ENCODE data around the gene KLC4. TPM values are rescaled to one million over a fixed set of nuclear protein-coding genes. Genes with fewer than 3 reads are reported as not detected.

Gene KLC4
- total RNA-seq, result 10 to 100 TPM; 18.0 to 43.4 (median 30.2) TPM

GRCh38 chr6:43059168-43060033 lies at the start of gene KLC4, which contains the start of gene MRPL2:
Gene KLC4, plus strand, starts transcription at chr6:43059631. Its CDS starts 1,705 bp downstream, at chr6:43061336.
Gene MRPL2, minus strand, starts transcription at chr6:43059434. Its CDS starts 53 bp downstream, at chr6:43059381.
- WGBS, 2 donors (ENCODE audit: low coverage in 1 of 2), result 0 to 3% methylated on average over 1 to 6 of the region's 64 CpGs
- ATAC-seq, result peak; percentile 97

GRCh38 chr6:43011207-43011606 lies 48.2 kb upstream of the KLC4 start:
- Histone ChIP-seq H3K27me3 (no peaks in the 10 kb centered on the region), H3K36me3 (peaks cover 0 to 62% of the 10 kb centered on the region in 2 donors), H3K4me1 (peaks cover 0 to 39% (median 21%) of the 10 kb centered on the region in 3 donors), H3K27ac (no peak overlapping the region), H3K4me3 (no peak overlapping the region), H3K9me3 (no peaks in the 10 kb centered on the region)
- WGBS, 2 donors (ENCODE audit: low coverage in 1 of 2), result 0 to 79% methylated on average over 1 to 4 of the region's 6 CpGs
- no peak for TF ChIP-seq POLR2A (IDR thresholded peaks at IDR 0.05)
- no peak for TF ChIP-seq POLR2AphosphoS5 (IDR thresholded peaks at IDR 0.05)
- TF ChIP-seq CTCF (IDR thresholded peaks at IDR 0.05), result no peak
- no peak for TF ChIP-seq EP300 (IDR thresholded peaks at IDR 0.05)
- ATAC-seq, result no peak

More at GRCh38 chr6:43059168-43060033, at the start of gene KLC4, which contains the start of gene MRPL2:
- H3K27ac ChIP-seq, result peak within 1 kb of the TSS; percentile 60 to 91 (median 88)
- no peaks in the 10 kb centered on the region for H3K27me3 ChIP-seq
- H3K4me1 ChIP-seq, result peaks cover 0 to 42% (median 16%) of the 10 kb centered on the region in 3 donors
- H3K36me3 ChIP-seq, result peaks cover 0 to 57% of the 10 kb centered on the region in 2 donors
- H3K9me3 ChIP-seq, result no peaks in the 10 kb centered on the region
- H3K4me3 ChIP-seq, result peak within 1 kb of the TSS; percentile 66 to 85
- TF ChIP-seq POLR2A (IDR thresholded peaks at IDR 0.05) (peak; percentile 79 to 89), CTCF (IDR thresholded peaks at IDR 0.05) (no peak), EP300 (IDR thresholded peaks at IDR 0.05) (no peak), POLR2AphosphoS5 (IDR thresholded peaks at IDR 0.05) (peak; percentile 93)

- H3K9me3 ChIP-seq, result no peaks in the 10 kb centered on the region
- no peaks in the 10 kb centered on the region for H3K27me3 ChIP-seq
- peaks cover 0 to 51% (median 32%) of the 10 kb centered on the region in 3 donors for H3K4me1 ChIP-seq
- peak overlapping the region in 1 of 4 donors; percentile 88 for H3K27ac ChIP-seq
- H3K4me3 ChIP-seq, result no peak overlapping the region
- WGBS, 2 donors (ENCODE audit: low coverage in 1 of 2), result 51 to 60% methylated on average over 2 to 4 of the region's 6 CpGs
- peaks cover 0 to 58% of the 10 kb centered on the region in 2 donors for H3K36me3 ChIP-seq
- ATAC-seq, result no peak
- TF ChIP-seq POLR2AphosphoS5 (IDR thresholded peaks at IDR 0.05) (no peak), POLR2A (IDR thresholded peaks at IDR 0.05) (no peak), EP300 (IDR thresholded peaks at IDR 0.05) (no peak), CTCF (IDR thresholded peaks at IDR 0.05) (no peak)
These were observed 47.1 kb upstream of the KLC4 start for GRCh38 chr6:43012364-43012763.

- Histone ChIP-seq H3K9me3 (no peaks in the 10 kb centered on the region), H3K27ac (peak overlapping the region; percentile 39 to 88 (median 87))
These were observed 46.2 kb upstream of the KLC4 start for GRCh38 chr6:43013097-43013842.

More at GRCh38 chr6:43013097-43013842, 46.2 kb upstream of the KLC4 start:
- Histone ChIP-seq H3K36me3 (peaks cover 0 to 58% of the 10 kb centered on the region in 2 donors), H3K4me1 (peaks cover 0 to 60% (median 34%) of the 10 kb centered on the region in 3 donors), H3K4me3 (peak overlapping the region; percentile 63 to 83), H3K27me3 (no peaks in the 10 kb centered on the region)
- no peak for TF ChIP-seq POLR2A (IDR thresholded peaks at IDR 0.05)
- no peak for TF ChIP-seq POLR2AphosphoS5 (IDR thresholded peaks at IDR 0.05)
- no peak for TF ChIP-seq CTCF (IDR thresholded peaks at IDR 0.05)
- TF ChIP-seq EP300 (IDR thresholded peaks at IDR 0.05), result no peak
- no peak for ATAC-seq
- 0 to 4% methylated on average over 1 to 8 of the region's 25 CpGs for WGBS, 2 donors (ENCODE audit: low coverage in 1 of 2)

Data from gastroesophageal sphincter (tissue), 4 donors.